HuH-7 (cell line): Measurements from ENCODE around the gene PI4K2A.
"Not testable (repeated sequence)": the region's sequence is repeated elsewhere in the genome, so short reads cannot be mapped to it uniquely, and the experiment has no call there.

ENCODE experiments used
- DNase-seq: peaks from one replicate; pipeline ENCODE4 v3.0.0; 2011; ENCODE audit warnings: low spot score

The PI4K2A gene

GRCh38 chr10:97675222-97675621 is 34.8 kb downstream of the PI4K2A start:
- no peak for DNase-seq

DNA sequence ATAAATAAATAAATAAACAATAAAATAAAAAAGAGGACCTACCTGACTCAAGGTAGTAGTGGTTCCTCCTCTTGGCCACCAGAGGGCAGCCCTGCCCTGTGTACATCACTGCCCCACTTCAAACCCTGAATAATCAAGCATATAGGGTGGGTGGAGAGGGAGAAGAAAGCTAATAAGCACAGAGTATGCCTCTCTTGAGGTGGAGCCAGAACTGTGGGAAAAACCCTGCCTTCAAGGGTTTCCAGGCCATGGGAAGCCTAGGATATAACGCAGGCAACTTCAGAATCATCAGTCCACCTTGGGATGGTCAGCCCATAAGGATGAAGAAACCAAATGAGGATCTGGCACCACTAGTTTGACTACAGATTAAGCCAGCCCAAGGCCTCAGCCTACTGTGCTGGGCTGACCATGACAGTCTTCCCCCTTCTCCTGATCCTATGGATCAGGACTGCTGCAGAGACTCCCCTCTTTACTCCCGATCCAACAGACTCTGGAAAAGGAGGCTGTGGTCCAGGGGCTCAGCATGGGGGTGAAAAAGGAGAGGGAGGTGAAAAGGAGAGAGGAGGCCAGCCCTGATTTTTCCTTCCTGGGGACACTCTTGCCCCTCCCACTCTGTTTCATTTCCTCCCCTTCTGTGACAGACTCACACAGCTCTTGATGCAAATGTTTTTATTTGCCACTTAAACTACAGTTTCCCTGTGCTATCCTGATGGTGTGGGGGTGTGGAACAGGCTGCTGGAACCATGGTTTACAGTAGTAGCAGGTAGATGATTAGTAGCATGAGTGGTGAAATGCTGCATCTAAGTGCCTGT is 36.5 kb downstream of the PI4K2A start:
- DNase-seq = peak; percentile 81

DNA sequence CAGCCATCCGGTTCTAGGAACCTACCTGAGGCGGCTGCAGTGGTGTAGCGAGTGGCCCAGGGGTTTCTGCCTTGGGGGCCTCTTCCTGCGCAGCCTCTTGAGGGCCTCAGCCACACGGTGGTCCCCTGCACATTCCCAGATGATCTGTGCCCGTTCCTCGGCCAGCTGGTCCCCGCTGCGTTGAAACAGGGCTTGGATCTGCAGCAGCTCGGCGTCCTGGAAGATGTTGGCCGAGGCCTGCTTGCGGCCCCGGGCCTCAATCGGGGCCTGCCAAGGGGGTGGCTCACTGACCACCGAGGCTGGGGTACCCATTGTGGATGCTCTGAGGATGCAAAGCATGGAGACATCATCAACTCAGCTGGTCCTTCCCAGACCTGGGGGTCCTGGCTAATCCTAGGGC is 39.1 kb downstream of the PI4K2A start:
- DNase-seq = no peak

- no peak for DNase-seq
These were observed 41.6 kb downstream of the PI4K2A start for GRCh38 chr10:97682042-97682441.

GRCh38 chr10:97683556-97684367 is 43.3 kb downstream of the PI4K2A start:
- DNase-seq = peak; percentile 53

- DNase-seq = not testable (repeated sequence)
These were observed 43.9 kb downstream of the PI4K2A start for GRCh38 chr10:97684368-97684713.

- DNase-seq = no peak
These were observed 44.5 kb downstream of the PI4K2A start for GRCh38 chr10:97684866-97685394.

- peak; percentile 67 for DNase-seq
These were observed 45.0 kb downstream of the PI4K2A start for GRCh38 chr10:97685395-97685958.

DNA sequence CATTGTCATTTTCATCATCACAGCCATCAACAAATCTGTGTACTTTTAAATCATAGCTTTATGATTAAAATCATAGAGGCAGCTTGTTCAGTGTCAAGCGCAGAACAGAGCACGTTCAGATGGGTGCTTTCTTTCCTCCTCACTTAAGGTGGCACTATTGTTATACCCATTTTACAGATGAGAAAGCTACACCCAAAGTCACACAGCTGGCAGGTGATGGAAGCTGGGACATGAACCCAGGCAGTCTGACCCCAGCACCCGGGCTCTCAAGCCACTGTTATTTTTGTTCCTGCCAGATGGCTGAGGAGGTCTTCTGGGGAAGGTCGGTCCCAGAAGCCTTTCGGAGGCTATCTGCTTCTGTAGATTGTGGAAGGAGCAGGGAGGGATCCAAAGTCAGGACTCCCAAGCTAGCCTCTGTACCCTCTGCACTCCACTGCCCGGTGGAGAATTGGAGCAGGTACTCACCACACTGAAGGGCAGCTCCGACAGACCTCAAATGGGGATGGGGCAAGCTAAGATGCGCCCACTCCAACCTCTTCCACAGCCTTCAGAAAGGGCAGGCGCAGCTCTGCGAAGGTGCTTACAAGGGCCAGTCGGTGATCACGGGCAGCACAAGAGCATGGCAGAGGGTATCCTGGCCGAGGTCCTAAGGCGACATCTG is 46.0 kb downstream of the PI4K2A start:
- DNase-seq = no peak

GRCh38 chr10:97686962-97687784 is 46.7 kb downstream of the PI4K2A start, which contains the start of gene AVPI1:
TSS of gene AVPI1 (minus strand) at chr10:97687241. CDS start at chr10:97679905, 7,336 bp downstream.
- DNase-seq = peak; percentile 92

GRCh38 chr10:97687785-97688781 is 47.6 kb downstream of the PI4K2A start:
- no peak for DNase-seq

DNA sequence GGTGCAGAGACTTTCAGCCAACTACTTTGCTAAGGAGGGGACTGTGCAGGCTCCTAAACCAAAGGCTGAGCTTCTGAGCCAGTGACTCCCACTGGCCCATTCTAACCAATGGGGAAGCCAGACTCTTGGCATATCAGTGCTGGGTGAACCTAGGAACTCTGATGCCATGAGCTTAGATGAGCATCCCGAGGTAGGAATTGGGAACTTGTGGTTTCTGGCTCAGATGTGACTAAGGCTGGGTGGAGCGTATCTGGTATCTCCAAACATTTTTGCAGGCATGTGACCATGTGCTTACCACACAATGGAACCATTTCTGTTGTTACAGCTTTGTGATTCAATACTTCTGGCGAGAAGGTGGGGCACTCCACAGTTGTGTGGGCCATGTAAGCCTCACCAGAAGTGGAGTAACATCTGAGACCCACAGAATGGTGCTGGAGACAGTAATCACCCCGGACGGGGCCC is 49.1 kb downstream of the PI4K2A start:
- no peak for DNase-seq

- no peak for DNase-seq
These were observed 49.7 kb downstream of the PI4K2A start for GRCh38 chr10:97690133-97690532.

DNA sequence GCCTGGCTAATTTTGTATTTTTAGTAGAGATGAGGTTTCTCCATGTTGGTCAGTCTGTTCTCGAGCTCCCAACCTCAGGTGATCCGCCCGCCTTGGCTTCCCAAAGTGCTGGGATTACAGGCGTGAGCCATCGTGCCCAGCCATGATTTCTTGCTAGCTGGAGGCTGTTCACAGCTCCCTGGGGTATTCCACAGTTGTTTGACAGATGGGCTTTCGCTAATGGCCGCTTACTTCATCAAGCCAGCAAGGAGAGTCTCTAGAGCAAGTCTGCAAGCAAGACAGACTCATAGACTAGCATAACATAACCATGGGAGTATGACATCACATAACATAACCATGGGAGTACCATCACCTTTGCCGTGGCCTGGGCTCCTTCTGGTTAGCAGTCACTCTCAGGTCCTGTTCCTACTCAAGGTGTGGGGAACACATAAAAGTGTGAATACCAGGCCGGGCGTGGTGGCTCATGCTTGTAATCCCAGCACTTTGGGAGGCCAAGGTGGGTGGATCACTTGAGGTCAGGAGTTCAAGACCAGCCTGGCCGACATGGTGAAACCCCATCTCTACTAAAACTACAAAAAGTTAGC is 57.7 kb downstream of the PI4K2A start:
- DNase-seq = not testable (repeated sequence)

GRCh38 chr10:97701438-97702069 is 61.1 kb downstream of the PI4K2A start:
- DNase-seq = no peak

- DNase-seq = no peak
These were observed 63.1 kb downstream of the PI4K2A start for GRCh38 chr10:97703398-97704067.

DNA sequence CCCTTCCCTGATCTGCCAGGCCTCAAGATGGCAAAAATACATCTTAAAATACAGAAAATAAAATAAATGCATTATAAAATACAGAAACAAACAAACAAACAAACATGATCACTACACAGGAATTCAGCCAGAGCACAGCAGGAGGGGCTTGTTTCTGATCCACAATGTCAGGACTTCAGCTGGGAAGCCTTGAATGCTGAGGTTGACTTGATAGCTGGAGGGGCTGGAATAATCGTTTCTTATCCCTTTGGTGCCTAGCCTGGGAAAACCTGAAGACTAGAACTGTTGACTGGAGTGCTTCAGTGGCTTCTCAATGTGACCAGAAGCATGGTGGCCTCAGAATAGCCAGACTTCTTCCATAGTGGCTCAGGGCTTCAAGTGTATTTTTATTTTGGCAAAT is 63.9 kb downstream of the PI4K2A start:
- DNase-seq = no peak

DNA sequence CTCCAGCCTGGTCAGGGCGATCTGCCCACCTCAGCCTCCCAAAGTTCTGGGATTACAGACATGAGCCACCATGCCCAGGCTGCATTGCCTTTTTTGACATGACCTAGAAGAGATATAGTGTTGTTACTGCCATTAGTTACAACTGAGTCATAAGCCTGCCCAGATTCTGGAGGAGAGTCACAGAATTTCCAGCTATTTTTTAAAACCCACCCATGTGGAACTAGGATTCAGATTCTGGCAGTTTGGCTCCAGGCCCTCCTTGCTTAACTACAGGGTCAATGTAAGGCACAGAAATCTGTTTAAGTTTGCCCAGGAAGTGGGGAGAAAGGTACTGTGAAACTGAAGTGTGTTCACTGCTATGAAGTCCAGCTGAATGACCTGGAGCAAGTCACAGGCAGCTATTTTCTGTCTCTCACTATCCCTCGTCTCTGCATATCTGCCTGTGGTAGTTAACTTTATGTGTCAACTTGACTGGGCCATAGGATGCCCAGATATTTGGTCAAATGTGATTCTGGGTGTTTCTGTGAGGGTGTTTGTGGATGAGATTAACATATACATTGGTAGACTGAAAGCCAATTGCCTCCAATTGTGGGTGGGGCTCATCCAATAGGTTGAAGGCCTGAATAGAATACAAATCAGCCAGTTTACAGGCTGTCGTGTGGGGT is 64.7 kb downstream of the PI4K2A start:
- no peak for DNase-seq
